AG04450 (cell line): ENCODE measurements around the gene GNAS-AS1. TPM values are rescaled to one million over a fixed set of nuclear protein-coding genes. Genes with fewer than 3 reads are reported as not detected.

ENCODE experiments used
- CTCF ChIA-PET: fragments of 300-600, 350-600 bp; formaldehyde crosslinking; extraction: SDS; loops from one replicate; lab custom pipeline; 2022; ENCODE audit warnings: antibody characterized with exemption, inconsistent platforms; lab: Charles Lee
- POLR2A ChIA-PET: fragments of 350-600 bp; formaldehyde crosslinking; extraction: SDS; loops from one replicate; lab custom pipeline; 2021; ENCODE audit warnings: antibody characterized with exemption, inconsistent platforms; lab: Yijun Ruan, JAX
- DNase-seq: peaks from one replicate; pipeline ENCODE4 v3.0.0-alpha.2; 2011; ENCODE audit warnings: low read depth, low spot score
- H3K27ac ChIP-seq: one replicate; pipeline ENCODE4 v1.5.1; 2012; ENCODE audit warnings: low read depth, low read length, control low read depth
- H3K27me3 ChIP-seq: one replicate; pipeline ENCODE4 v1.6.0; 2012; ENCODE audit warnings: low read length; ENCODE audit not compliant: control insufficient read depth, insufficient read depth
- H3K4me3 ChIP-seq: 2 replicates; pipeline ENCODE4 v1.5.1; 2011; ENCODE audit warnings: mild to moderate bottlenecking, low read depth, low read length, control low read depth
- H3K9me3 ChIP-seq: 2 replicates; pipeline ENCODE4 v1.5.1; 2012; ENCODE audit warnings: low read length; ENCODE audit not compliant: control insufficient read depth, insufficient read depth
- polyA plus RNA-seq: library from polyadenylated mRNA; depleted of rRNA; stranded (reverse); fragments of >200 nt; gene quantifications from 2 replicates; pipeline ENCODE4 v1.2.3, GENCODE V29; 2011
- TF ChIP-seq, protein P1 (sequence below): IDR thresholded peaks from 2 replicates; pipeline ENCODE4 v1.5.1; 2011; ENCODE audit warnings: low read depth, low read length, control low read depth, inconsistent platforms

Gene GNAS-AS1
- polyA plus RNA-seq, 1 experiment: 0.52 TPM

DNA sequence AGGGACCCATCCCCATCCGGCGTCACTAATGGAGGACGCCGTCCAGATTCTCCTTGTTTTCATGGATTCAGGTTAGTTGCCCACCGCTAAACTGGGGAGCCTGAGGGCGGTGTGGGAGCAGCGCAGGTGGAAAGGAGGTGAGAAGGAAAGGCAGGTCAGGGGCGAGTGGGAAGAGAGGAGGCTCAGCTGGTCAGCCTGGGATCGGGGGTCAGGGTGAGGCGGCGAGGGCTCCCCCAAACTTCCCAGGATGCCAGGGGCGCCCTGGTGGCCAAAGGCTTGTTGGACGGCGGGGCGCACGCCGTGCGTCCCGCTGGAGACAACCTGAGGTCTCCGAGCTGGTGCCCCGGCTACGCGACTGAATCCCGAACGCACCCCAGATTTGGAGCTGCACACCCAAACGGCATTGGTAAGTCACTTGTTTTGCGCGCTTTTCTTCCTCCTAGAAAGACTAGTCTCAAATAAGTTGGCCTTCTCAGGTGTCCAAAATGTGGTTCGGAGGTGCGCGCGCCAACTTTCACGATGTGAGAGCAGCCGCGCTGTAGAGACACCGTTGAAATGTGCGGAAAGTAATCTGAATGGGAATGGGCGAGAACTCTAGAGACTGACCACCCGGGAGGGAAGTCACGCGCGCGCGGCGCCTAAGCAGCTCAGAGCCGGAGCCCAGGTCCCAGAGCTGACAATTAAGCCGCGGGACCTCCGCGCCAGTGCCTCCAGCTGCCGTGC, 9.7 kb downstream of the GNAS-AS1 start:
- peaks cover 17% of the 10 kb centered on the region; the same call in 1 of the 2 replicates for H3K9me3 ChIP-seq
- H3K27ac ChIP-seq: no peak overlapping the region
- peaks cover 46% of the 10 kb centered on the region for H3K27me3 ChIP-seq
- CTCF ChIA-PET: no interaction called here
- DNase-seq: no peak
- no peak overlapping the region for H3K4me3 ChIP-seq
- TF ChIP-seq, protein P1, sequence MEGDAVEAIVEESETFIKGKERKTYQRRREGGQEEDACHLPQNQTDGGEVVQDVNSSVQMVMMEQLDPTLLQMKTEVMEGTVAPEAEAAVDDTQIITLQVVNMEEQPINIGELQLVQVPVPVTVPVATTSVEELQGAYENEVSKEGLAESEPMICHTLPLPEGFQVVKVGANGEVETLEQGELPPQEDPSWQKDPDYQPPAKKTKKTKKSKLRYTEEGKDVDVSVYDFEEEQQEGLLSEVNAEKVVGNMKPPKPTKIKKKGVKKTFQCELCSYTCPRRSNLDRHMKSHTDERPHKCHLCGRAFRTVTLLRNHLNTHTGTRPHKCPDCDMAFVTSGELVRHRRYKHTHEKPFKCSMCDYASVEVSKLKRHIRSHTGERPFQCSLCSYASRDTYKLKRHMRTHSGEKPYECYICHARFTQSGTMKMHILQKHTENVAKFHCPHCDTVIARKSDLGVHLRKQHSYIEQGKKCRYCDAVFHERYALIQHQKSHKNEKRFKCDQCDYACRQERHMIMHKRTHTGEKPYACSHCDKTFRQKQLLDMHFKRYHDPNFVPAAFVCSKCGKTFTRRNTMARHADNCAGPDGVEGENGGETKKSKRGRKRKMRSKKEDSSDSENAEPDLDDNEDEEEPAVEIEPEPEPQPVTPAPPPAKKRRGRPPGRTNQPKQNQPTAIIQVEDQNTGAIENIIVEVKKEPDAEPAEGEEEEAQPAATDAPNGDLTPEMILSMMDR: no peak
- POLR2A ChIA-PET: no interaction called here

- POLR2A ChIA-PET: no interaction called here
- Histone ChIP-seq H3K27me3 (peaks cover 44% of the 10 kb centered on the region), H3K4me3 (no peak overlapping the region), H3K9me3 (peaks cover 17% of the 10 kb centered on the region; the same call in 1 of the 2 replicates), H3K27ac (no peak overlapping the region)
- CTCF ChIA-PET: interaction anchor here (1.0 to 1.1 kb wide), 2 partner anchors 11 to 605 kb away, joined by 3 read pairs; no protein-coding TSS in a partner anchor
- TF ChIP-seq, protein P1: no peak
- no peak for DNase-seq
These were observed 10.5 kb downstream of the GNAS-AS1 start for GRCh38 chr20:58839991-58840747.

GRCh38 chr20:58839474-58839874, 11.2 kb downstream of the GNAS-AS1 start:
- POLR2A ChIA-PET: no interaction called here
- TF ChIP-seq, protein P1: peak; percentile 48
- no peak for DNase-seq
- Histone ChIP-seq H3K4me3 (peak overlapping the region; percentile 13; the same call in 1 of the 2 replicates), H3K27ac (no peak overlapping the region), H3K9me3 (peaks cover 17% of the 10 kb centered on the region; the same call in 1 of the 2 replicates), H3K27me3 (peaks cover 42% of the 10 kb centered on the region)
- CTCF ChIA-PET: interaction anchor here (1.0 to 1.1 kb wide), 2 partner anchors 11 to 604 kb away, joined by 3 read pairs; no protein-coding TSS in a partner anchor

DNA sequence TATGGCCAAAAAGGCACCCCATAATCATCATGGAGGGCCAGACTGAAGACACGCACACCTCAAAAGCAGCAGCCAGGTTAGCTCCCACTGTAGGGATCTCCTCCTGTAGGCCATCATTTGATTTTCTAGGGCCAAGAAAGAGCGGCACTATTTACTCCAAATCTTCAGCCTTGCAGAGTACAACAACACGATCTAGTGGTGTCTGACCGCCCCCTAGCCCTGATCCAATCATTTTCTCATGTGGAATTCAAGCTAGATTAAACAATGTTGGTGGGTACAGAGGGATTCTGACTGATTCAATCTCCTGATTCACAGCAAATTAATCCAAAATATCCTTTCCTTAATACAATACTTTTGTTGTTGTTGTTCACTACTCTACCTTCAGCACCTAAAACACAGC, 12.5 kb downstream of the GNAS-AS1 start:
- ChIA-PET CTCF (interaction anchor here (0.7 kb wide), 2 partner anchors 206 to 375 kb away, joined by 8 to 13 read pairs; no protein-coding TSS in a partner anchor), POLR2A (no interaction called here)
- Histone ChIP-seq H3K27me3 (peaks cover 33% of the 10 kb centered on the region), H3K9me3 (peaks cover 17% of the 10 kb centered on the region; the same call in 1 of the 2 replicates), H3K4me3 (no peak overlapping the region), H3K27ac (no peak overlapping the region)
- TF ChIP-seq, protein P1: no peak
- no peak for DNase-seq
